Mesenchymal stem cell (in vitro differentiated cells and primary cell): ENCODE measurements around the gene SRGAP3.

Source experiments
- DNase-seq: peaks from one replicate; pipeline ENCODE4 v3.0.0-alpha.2; 2013
- H2AFZ ChIP-seq: one replicate; pipeline ENCODE4 v1.6.1; 2013; ENCODE audit warnings: low read depth, mild to moderate bottlenecking, control low read depth, inconsistent platforms, low read length, moderate library complexity
- H2AK5ac ChIP-seq: 2 replicates; pipeline ENCODE4 v1.6.1; 2013; ENCODE audit warnings: low read length, moderate library complexity, mild to moderate bottlenecking, inconsistent platforms; ENCODE audit not compliant: severe bottlenecking
- H2BK120ac ChIP-seq: one replicate; pipeline ENCODE4 v1.6.1; 2013; ENCODE audit warnings: low read depth, mild to moderate bottlenecking, inconsistent platforms, low read length, moderate library complexity
- H2BK12ac ChIP-seq, 2 experiments: one replicate each; pipeline ENCODE4 v1.6.1; 2013; ENCODE audit warnings: inconsistent platforms in 2 of 2, low read length in 2 of 2, mild to moderate bottlenecking in 2 of 2, moderate library complexity in 2 of 2, control low read depth in 1 of 2
- H2BK15ac ChIP-seq: one replicate; pipeline ENCODE4 v1.6.1; 2013; ENCODE audit warnings: mild to moderate bottlenecking, low read depth, inconsistent platforms; ENCODE audit not compliant: poor library complexity, severe bottlenecking
- H2BK5ac ChIP-seq: 2 replicates; pipeline ENCODE4 v1.6.1; 2013; ENCODE audit warnings: low read depth, mild to moderate bottlenecking, low read length, control low read depth, inconsistent platforms; ENCODE audit not compliant: poor library complexity, severe bottlenecking
- H3K14ac ChIP-seq, 2 experiments: one replicate each; pipeline ENCODE4 v1.6.1; 2013; ENCODE audit warnings: inconsistent platforms in 2 of 2, low read length in 2 of 2, control low read depth in 1 of 2, mild to moderate bottlenecking in 1 of 2, moderate library complexity in 1 of 2
- H3K18ac ChIP-seq, 2 experiments: one replicate each; pipeline ENCODE4 v1.6.1; 2013; ENCODE audit warnings: inconsistent platforms in 2 of 2, low read length in 2 of 2, control low read depth in 1 of 2, low read depth in 1 of 2, mild to moderate bottlenecking in 1 of 2
- H3K23ac ChIP-seq, 2 experiments: one replicate each; pipeline ENCODE4 v1.6.1; 2013; ENCODE audit warnings: inconsistent platforms in 2 of 2, low read length in 2 of 2, mild to moderate bottlenecking in 2 of 2, moderate library complexity in 2 of 2, control low read depth in 1 of 2
- H3K27ac ChIP-seq: 2 replicates; pipeline ENCODE4 v1.5.1; 2013; ENCODE audit warnings: mild to moderate bottlenecking, moderate library complexity, low read length, control low read depth, inconsistent platforms; ENCODE audit not compliant: poor library complexity, severe bottlenecking
- H3K27me3 ChIP-seq, 2 experiments: 2 replicates each; pipeline versions ENCODE4 v1.6.1 to v1.7.0; 2013; ENCODE audit warnings: low read length in 2 of 2, mild to moderate bottlenecking in 2 of 2, moderate library complexity in 2 of 2, control low read depth in 1 of 2, inconsistent platforms in 1 of 2; ENCODE audit not compliant: control insufficient read depth in 1 of 2, insufficient read depth in 1 of 2
- H3K36me3 ChIP-seq, 2 experiments: 2 replicates each; pipeline versions ENCODE4 v1.6.1 to v1.7.0; 2013; ENCODE audit warnings: low read length in 2 of 2, control low read depth in 1 of 2, inconsistent platforms in 1 of 2, low read depth in 1 of 2, mild to moderate bottlenecking in 1 of 2; ENCODE audit not compliant: insufficient read depth in 2 of 2, control insufficient read depth in 1 of 2
- H3K4ac ChIP-seq, 2 experiments: one replicate each; pipeline ENCODE4 v1.6.1; 2013; ENCODE audit warnings: inconsistent platforms in 2 of 2, low read length in 2 of 2, mild to moderate bottlenecking in 2 of 2, moderate library complexity in 2 of 2, control low read depth in 1 of 2, low read depth in 1 of 2
- H3K4me1 ChIP-seq: 2 replicates; pipeline ENCODE4 v1.6.1; 2013; ENCODE audit warnings: low read depth, low read length, control low read depth; ENCODE audit not compliant: control insufficient read depth, insufficient read depth
- H3K4me2 ChIP-seq: 2 replicates; pipeline ENCODE4 v1.6.1; 2013; ENCODE audit warnings: low read length, mild to moderate bottlenecking, inconsistent platforms; ENCODE audit not compliant: poor library complexity, severe bottlenecking
- H3K4me3 ChIP-seq, 2 experiments: 2 replicates each; pipeline versions ENCODE4 v1.5.1 to v1.7.0; 2013; ENCODE audit warnings: low read length in 2 of 2, mild to moderate bottlenecking in 2 of 2, control low read depth in 1 of 2, low read depth in 1 of 2; ENCODE audit not compliant: insufficient read depth in 1 of 2
- H3K79me1 ChIP-seq: replicated peaks from 2 replicates; pipeline ENCODE4 v1.6.1; 2013; ENCODE audit warnings: mild to moderate bottlenecking, control low read depth, low read length, inconsistent platforms; ENCODE audit not compliant: poor library complexity, severe bottlenecking
- H3K9ac ChIP-seq: 2 replicates; pipeline ENCODE4 v1.7.0; 2013; ENCODE audit warnings: mild to moderate bottlenecking, low read length, moderate library complexity
- H3K9me3 ChIP-seq: 2 replicates; pipeline ENCODE4 v1.7.0; 2013; ENCODE audit warnings: mild to moderate bottlenecking, low read length; ENCODE audit not compliant: control insufficient read depth
- H4K8ac ChIP-seq: one replicate; pipeline ENCODE4 v1.6.1; 2013; ENCODE audit warnings: inconsistent platforms, mild to moderate bottlenecking, low read length, moderate library complexity
- H4K91ac ChIP-seq: one replicate; pipeline ENCODE4 v1.6.1; 2013; ENCODE audit warnings: mild to moderate bottlenecking, low read length, inconsistent platforms
- WGBS: methylation state at CpG from one replicate; pipeline ENCODE4 v1.1.7; 2013; ENCODE audit warnings: mixed read lengths; 5-methylcytosine and 5-hydroxymethylcytosine counted together

The SRGAP3 gene

GRCh38 chr3:9009976-9010545 lies 239.4 kb downstream of the SRGAP3 start:
- Histone ChIP-seq H3K4me3 (no peak overlapping the region), H3K4me1 (peaks cover 1% of the 10 kb centered on the region), H2AK5ac (no peak overlapping the region), H2BK15ac (no peak overlapping the region), H3K9me3 (no peaks in the 10 kb centered on the region), H2AFZ (no peak overlapping the region), H3K27me3 (peaks cover 0 to 19% of the 10 kb centered on the region in 2 experiments), H3K4ac (no peak overlapping the region), H3K14ac (peak overlapping the region in 1 of 2 experiments; percentile 44), H2BK5ac (no peak overlapping the region), H3K4me2 (no peak overlapping the region), H3K36me3 (peaks cover 0 to 24% of the 10 kb centered on the region in 2 experiments), H2BK120ac (no peak overlapping the region), H3K9ac (no peak overlapping the region), H4K8ac (no peak overlapping the region), H3K27ac (no peak overlapping the region), H2BK12ac (no peak overlapping the region), H4K91ac (no peak overlapping the region), H3K18ac (no peak overlapping the region), H3K79me1 (no peaks in the 10 kb centered on the region), H3K23ac (no peak overlapping the region)
- WGBS, result 92% methylated on average over 11 of the region's 11 CpGs
- DNase-seq, result no peak

- Histone ChIP-seq H3K36me3 (peaks cover 0 to 24% of the 10 kb centered on the region in 2 experiments), H3K9ac (peak overlapping the region; percentile 47), H2BK12ac (no peak overlapping the region), H3K4me1 (peaks cover 1% of the 10 kb centered on the region), H2BK15ac (no peak overlapping the region), H2BK120ac (no peak overlapping the region), H4K91ac (no peak overlapping the region), H3K18ac (no peak overlapping the region), H3K9me3 (no peaks in the 10 kb centered on the region), H3K14ac (no peak overlapping the region), H3K27ac (no peak overlapping the region), H2AFZ (no peak overlapping the region), H2BK5ac (no peak overlapping the region), H3K27me3 (peaks cover 0 to 17% of the 10 kb centered on the region in 2 experiments), H3K4me2 (no peak overlapping the region), H3K4me3 (no peak overlapping the region), H3K4ac (no peak overlapping the region), H4K8ac (no peak overlapping the region), H3K23ac (no peak overlapping the region), H3K79me1 (no peaks in the 10 kb centered on the region), H2AK5ac (no peak overlapping the region)
- DNase-seq, result no peak
- WGBS, result 54% methylated on average over 6 of the region's 6 CpGs
Measured at GRCh38 chr3:9008550-9009255, 240.7 kb downstream of the SRGAP3 start.

GRCh38 chr3:9007928-9008327 lies 241.5 kb downstream of the SRGAP3 start:
- H3K14ac ChIP-seq, result no peak overlapping the region
- peaks cover 0 to 17% of the 10 kb centered on the region in 2 experiments for H3K27me3 ChIP-seq
- H2BK15ac ChIP-seq, result no peak overlapping the region
- WGBS, result no CpG with 5 or more reads among the region's 2 CpGs
- H4K8ac ChIP-seq, result no peak overlapping the region
- H2AK5ac ChIP-seq, result no peak overlapping the region
- no peak overlapping the region for H2BK120ac ChIP-seq
- H3K4me1 ChIP-seq, result peaks cover 1% of the 10 kb centered on the region
- peak overlapping the region; percentile 47 for H3K9ac ChIP-seq
- no peak overlapping the region for H4K91ac ChIP-seq
- H3K4me2 ChIP-seq, result no peak overlapping the region
- no peak overlapping the region for H2AFZ ChIP-seq
- no peak overlapping the region for H3K4me3 ChIP-seq
- H3K4ac ChIP-seq, result no peak overlapping the region
- H3K23ac ChIP-seq, result no peak overlapping the region
- H2BK5ac ChIP-seq, result no peak overlapping the region
- no peaks in the 10 kb centered on the region for H3K79me1 ChIP-seq
- peaks cover 0 to 18% of the 10 kb centered on the region in 2 experiments for H3K36me3 ChIP-seq
- no peak overlapping the region for H3K18ac ChIP-seq
- H2BK12ac ChIP-seq, result no peak overlapping the region
- no peaks in the 10 kb centered on the region for H3K9me3 ChIP-seq
- no peak for DNase-seq
- no peak overlapping the region for H3K27ac ChIP-seq

GRCh38 chr3:9007213-9007612 lies 242.2 kb downstream of the SRGAP3 start:
- Histone ChIP-seq H3K23ac (no peak overlapping the region), H2BK5ac (no peak overlapping the region), H3K79me1 (no peaks in the 10 kb centered on the region), H3K9me3 (no peaks in the 10 kb centered on the region), H2BK120ac (no peak overlapping the region), H3K4ac (no peak overlapping the region), H2BK12ac (no peak overlapping the region), H4K91ac (no peak overlapping the region), H2BK15ac (no peak overlapping the region), H2AFZ (no peak overlapping the region), H4K8ac (no peak overlapping the region), H3K36me3 (peaks cover 0 to 11% of the 10 kb centered on the region in 2 experiments), H3K4me1 (peaks cover 1% of the 10 kb centered on the region), H3K27me3 (peaks cover 0 to 17% of the 10 kb centered on the region in 2 experiments), H3K4me3 (no peak overlapping the region), H3K14ac (no peak overlapping the region), H3K18ac (no peak overlapping the region), H3K27ac (no peak overlapping the region), H2AK5ac (no peak overlapping the region), H3K9ac (no peak overlapping the region), H3K4me2 (no peak overlapping the region)
- no peak for DNase-seq
- 69% methylated on average over 2 of the region's 2 CpGs for WGBS
